Activated effector memory CD4-positive, alpha-beta T cell treated with Interleukin-2 at 50 U/mL for 16 hours (primary cell): Measurements from ENCODE around the gene SYNRG.
A peak's percentile ranks its signal among the peaks of the same experiment; 100 is the strongest.

Source experiments
- DNase-seq: peaks from one replicate; pipeline ENCODE4 v3.0.0-alpha.2; 2020

Gene SYNRG

DNA sequence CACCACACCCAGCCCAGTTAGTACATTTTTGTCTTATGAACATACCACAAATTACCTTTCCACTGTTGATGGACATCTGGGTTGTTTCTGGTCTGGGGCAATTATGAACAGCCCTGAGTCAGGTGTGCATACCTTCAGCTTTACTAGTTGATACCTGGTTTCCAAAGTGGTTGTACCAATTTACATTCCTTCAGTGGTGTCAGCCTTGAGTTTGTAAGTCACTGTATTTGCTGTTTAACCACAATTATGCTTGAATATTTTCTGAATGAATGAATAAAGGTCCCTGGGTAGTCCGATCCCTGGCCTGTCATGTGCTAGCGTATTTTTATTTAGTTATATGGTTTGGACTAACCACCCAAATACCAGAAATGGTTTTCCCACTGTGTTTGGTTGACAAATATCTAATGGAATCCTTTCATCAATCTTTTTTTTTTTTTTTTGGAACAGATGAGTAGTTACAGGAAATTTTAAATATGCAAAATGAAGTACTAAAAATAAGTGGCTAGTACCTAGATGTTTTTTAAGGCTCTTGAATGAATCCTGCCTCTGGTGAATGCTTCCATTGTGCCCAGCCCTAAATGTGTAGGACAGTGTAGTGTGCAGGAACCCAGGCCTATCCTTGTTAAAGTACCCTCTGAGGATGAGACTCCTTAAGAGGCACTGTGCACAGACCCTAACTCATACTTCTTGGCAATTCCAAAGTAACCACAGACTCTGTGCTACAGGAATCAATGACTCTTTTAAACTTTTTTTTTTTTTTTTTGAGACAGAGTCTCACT, 115.8 kb downstream of the SYNRG start:
- DNase-seq = no peak

DNA sequence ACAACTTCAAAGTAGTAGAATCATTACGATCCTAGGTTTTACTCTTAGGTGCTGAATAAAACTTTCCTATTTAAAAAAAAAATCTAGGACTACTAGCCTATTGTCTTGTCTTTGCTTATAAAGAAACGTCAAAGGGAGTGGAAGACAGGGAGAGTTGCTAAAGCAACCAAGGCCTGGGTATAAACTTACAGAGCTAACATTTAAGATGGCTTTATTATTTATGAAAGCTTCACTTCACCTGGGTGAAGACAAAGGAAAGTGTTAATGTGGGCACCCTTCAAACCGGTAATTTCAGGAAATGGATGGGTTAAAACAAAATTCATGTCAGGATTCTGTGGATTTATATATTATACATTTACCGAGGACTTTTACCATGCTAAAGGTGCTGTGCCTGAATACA, 117.1 kb downstream of the SYNRG start:
- DNase-seq = no peak

DNA sequence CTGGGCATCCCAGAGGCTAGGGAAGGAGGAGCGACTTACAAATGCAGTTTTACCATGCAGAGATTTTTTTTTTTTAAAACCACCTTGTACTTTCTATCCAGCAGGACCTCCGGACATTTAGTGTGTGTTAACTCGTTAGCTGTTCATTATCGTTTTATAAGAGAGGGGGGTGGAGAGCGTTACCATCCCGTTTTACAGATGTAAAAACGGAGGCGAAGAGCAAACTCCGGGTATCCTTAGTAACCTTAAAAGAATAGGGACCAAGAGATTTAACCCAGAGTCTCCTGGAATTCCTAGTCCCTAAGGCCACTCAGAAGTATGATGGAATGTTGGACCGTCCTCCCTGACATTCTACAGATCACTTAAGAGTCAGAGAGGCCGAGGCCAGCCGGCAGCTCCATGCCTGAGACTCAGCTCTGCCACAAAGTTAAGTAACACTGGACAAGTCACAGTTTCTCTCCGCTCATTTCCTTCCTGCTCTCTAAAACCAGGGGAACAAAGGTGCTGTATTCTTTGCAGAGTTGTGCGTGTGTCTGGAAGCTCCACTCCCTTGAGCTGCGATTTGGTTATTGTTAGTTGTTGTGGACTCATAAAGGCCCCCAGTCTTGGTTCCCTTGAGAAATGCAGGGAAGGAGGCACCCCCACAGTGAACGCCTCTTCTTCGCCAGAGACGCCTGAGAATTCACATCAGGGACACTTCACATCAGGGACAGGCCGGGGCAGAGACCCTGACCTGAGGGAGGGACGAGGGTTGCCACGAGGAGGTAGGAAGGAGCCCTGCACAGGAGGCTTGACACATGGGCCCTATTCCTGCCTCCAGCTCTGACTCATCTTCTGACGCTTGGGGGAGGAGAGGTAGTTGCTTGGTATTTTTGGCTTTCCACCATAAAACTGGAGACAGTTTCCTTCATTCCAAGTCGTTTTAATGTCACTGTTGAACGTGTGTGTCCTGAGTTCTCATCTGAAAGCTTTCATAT, 118.3 kb downstream of the SYNRG start:
- no peak for DNase-seq

DNA sequence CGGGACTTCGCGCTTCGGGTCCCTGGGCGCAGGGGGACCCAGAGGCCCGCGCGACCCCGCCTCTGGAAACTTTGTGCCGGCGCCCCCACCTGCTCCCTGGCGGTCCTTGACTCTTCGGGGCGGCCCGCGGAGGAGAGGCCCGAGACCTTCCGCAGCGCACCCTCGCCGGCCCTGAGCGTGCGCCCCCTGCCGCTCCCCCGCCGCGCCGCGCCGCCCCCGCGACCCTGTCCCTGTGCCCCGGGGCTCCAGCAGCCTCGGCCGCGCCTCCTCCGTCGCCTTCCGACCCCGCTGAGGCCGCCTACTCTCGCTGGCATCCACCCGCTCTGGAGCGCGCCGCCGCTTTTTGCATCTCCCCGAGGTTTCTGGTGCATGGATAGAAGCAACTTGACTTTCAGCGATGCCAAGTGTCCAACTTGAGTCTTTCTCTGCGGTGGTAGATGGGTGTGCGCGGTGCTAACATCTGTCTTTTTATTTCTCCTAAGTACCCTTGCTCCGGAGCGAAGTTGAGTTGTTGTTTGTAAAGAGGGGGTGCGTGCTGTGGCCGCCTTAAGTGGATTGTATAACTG, 119.1 kb downstream of the SYNRG start:
- peak; percentile 63 for DNase-seq

DNA sequence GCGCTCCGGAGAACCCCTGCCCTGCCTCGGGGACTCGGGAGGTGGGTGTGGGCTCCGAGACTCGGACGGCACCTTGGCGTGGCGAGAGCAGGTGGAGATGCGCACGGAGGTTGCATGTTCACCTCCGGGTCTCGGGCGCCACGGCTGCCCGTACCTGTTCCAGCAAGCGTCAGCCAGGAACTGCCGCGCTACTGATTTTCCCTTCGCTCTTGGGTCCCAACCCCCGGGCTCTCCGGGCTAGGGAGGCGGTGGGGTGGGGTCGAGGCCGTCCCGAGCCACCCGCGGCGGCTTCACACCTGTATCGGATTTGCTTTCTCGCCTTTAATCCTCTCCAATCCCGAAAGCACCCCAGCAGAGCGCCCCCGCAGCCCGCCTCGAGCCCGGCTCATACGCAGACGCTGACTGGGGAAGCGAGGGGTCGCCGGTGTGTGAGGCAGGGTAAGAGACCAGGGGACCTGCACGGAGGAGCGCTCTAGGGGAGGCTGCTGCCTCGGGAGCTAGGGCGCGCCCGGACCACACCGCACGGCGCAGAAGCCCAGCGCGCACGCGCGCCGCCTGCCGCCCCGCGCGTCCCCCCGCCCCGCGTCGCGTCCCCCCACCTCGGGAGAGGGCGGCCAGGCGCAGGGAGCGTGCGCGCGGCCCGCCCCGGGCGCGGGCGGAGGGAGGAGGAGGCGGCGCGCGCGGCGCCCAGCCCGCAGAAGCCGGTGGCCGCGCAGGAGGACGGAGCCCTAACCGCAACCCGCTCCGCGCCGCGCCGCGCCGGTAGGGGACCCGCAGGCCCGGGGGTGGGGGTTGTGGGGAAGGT, 119.8 kb downstream of the SYNRG start, which contains the start of gene DUSP14:
TSS of gene DUSP14 (plus strand) at position 695 of the 805 bp plus-strand sequence. CDS start 22,382 bp downstream, outside the sequence.
- peak; percentile 81 for DNase-seq

DNA sequence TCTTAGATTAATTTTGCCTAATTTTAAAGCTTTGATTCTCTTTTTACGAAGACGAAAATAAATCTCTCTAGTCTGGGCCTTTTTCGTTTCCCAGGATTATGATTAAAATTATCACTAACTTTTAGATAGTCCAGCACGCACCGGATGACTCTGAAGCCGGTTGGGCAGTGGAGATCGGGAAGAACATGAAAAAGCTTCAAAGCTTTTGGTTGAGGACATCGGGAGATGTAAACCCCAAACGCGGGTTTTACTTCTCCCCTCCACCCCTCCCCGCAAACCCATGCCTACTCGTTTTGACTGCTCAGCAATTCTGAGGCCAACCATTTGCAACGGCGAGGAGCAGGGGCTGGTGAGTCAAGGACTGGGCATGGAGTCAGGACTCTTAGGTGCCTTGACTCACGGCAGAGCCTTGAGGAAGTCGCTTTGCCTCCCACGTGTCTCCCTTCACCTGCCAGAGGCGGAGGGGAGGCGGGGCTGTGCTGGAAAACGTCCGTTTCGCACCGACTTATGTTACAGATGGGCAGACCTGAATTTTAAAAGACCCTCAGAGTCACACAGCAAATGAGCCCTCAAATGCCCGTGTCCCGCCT, 120.5 kb downstream of the SYNRG start:
- peak; percentile 48 for DNase-seq

GRCh38 chr17:37488009-37488604, 121.1 kb downstream of the SYNRG start:
- DNase-seq = no peak

- DNase-seq = no peak
These were observed 123.2 kb downstream of the SYNRG start for GRCh38 chr17:37485938-37486570.

GRCh38 chr17:37483311-37484039, 125.7 kb downstream of the SYNRG start:
- no peak for DNase-seq

DNA sequence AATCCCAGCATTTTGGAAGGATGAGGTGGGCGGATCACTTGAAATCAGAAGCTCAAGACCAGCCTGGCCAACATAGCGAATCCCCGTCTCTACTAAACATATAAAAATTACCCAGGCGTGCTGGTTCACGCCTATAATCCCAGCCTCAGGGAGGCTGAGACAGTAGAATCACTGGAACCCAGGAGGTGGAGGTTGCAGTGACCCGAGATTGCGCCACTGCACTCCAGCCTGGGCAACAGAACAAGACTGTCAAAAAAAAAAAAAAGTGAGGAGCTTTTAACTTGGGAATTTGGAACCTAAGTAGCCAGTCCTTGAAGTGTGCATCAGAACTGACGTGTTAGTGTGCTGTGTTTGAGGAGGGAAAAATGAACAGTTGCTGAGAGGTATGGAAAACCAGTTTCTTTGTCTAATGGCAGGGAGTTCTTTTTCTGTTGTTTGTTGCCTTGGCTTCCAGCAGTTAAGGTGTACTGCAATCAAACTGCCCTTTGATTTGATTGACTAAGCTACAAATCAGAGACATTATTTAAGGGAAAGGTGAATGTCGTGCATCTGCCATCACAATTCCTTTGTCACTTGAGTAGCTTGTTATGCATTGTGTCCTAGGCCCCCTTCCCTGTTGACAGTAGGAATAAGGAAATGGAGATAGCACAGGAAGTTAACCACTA, 128.1 kb downstream of the SYNRG start:
- no peak for DNase-seq

DNA sequence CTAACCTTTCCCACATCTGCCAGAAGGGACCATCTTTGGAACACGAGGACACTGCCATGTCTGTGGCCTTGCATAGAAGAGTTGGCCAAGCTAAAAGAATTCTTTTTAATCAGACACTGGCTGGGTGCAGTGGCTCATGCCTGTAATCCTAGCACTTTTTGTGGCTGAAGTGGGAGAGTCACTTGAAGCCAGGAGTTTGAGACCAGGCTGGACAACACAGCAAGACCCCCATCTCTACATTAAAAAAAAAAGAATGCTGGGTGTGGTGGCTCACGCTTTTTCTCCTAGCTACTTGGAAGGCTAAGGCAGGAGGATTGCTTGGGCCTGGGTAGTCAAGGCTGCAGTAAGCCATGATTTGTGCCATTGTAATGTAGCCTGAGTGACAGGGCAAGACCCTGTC, 128.8 kb downstream of the SYNRG start:
- DNase-seq = no peak

GRCh38 chr17:37479025-37479424, 130.2 kb downstream of the SYNRG start:
- DNase-seq = no peak

DNA sequence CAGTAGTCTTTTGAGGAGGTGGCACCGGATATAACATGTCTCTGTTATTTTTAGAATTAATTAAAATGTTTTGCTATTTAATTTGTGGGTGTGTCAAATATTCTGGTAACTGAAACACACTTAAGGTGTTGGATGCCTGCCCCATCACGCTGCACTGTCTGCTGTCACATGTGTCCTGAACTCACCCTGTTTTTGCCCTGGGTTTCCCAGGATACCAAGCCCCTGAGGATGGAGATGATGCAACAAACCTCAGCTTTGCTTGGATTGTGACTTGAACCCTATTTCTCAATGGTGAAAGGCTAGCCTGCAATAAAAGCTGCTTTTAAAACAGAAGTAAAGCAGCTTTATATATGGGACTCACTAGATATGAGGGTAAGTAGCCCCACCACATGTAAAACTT, 131.0 kb downstream of the SYNRG start:
- no peak for DNase-seq

DNA sequence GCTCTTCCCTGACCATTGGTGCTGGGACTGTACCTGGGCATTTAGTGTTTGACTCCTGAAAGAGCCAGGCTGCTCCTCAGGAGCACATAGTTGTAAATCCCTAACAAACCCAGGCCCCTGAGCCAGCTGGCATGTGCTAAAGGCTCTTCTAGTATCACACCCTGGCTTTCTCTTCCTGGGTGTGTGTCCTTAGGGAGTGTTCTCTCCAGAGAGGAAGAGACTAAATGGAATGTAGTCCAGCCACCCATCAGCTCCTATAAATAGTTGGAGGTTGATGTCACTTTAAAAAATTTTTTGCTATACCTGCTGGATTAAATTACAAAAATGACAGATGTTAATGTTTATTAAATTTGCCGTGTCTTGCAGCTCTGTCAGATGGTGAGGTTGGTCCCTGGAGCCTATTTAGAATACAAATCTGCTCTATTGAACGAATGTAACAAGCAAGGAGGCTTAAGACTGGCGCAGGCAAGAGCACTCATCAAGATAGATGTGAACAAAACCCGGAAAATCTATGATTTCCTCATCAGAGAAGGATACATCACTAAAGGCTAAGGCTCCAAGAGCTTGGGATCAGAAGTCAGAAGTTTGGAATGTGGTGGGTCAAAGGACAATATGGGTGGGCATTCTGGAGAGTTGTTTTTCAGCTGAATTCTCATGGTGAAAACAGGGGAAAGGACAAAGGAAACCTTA, 132.6 kb downstream of the SYNRG start:
- DNase-seq = no peak

GRCh38 chr17:37475731-37476420, 133.3 kb downstream of the SYNRG start:
- no peak for DNase-seq

- DNase-seq = no peak
These were observed 139.0 kb downstream of the SYNRG start for GRCh38 chr17:37470181-37470580.

GRCh38 chr17:37466471-37466870, 142.7 kb downstream of the SYNRG start:
- no peak for DNase-seq

GRCh38 chr17:37465069-37465616, 144.1 kb downstream of the SYNRG start:
- DNase-seq = no peak
